ENCODE results near the gene SLC7A14.

DNA sequence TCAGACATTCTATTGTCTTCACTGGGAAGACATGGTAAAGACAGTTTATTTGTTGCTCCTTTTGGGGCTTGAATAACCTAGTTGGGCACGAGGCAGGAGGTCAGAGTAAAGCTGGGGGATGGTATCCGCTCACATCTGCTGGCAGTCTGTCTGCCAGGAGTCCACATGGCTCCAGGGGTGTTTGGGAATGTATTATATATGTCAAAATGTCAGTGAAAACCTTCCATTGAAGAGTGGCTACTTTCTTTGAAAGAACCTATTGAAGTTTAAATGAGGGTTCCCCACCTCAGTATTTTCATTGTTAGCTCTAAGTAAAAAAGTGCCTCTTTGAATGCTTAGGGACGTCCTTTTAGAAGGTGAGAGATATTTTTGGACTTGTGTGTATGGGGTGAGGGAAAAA lies 98.8 kb downstream of the SLC7A14 start:
- no peak for TF ChIP-seq CTCF (conservative IDR thresholded peaks at IDR 0.05; ENCODE audit: low read length)
- TF ChIP-seq EZH2phosphoT487 (IDR thresholded peaks at IDR 0.05; ENCODE audit: borderline replicate concordance, low read depth, low read length), result no peak
